ENCODE measurements around the gene PBX3. TPM values are rescaled to one million over a fixed set of nuclear protein-coding genes. Genes with fewer than 3 reads are reported as not detected.
A peak's percentile ranks its signal among the peaks of the same experiment; 100 is the strongest.

The PBX3 gene
- total RNA-seq, 2 experiments from 2014 or later = 25.3 to 30.8 TPM

DNA sequence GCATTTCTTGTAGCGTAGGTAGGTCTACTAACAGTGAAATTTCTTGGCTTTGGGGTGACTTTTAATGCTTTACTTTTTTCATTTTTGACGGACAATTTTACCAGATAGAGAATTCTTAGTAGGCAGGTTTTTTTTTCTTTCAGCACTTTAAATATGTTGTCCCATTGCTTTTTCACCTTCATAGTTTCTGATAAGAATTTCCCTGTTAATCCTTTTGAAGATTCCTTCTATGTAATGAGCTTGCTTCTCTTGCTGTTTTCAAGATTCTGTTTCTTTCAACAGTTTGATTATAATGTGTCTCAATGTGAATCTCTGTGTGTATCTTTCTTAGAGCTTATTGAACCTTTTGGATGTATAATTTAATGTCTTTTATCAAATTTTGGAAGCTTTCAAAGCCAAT lies 35.5 kb downstream of the PBX3 start:
- no peak overlapping the region for H3K27ac ChIP-seq (ENCODE audit: low read depth in 1 of 2, low read length in 2 of 2)
- POLR2A ChIA-PET = no interaction called here
- no peaks in the 10 kb centered on the region for H3K27me3 Mint-ChIP-seq

DNA sequence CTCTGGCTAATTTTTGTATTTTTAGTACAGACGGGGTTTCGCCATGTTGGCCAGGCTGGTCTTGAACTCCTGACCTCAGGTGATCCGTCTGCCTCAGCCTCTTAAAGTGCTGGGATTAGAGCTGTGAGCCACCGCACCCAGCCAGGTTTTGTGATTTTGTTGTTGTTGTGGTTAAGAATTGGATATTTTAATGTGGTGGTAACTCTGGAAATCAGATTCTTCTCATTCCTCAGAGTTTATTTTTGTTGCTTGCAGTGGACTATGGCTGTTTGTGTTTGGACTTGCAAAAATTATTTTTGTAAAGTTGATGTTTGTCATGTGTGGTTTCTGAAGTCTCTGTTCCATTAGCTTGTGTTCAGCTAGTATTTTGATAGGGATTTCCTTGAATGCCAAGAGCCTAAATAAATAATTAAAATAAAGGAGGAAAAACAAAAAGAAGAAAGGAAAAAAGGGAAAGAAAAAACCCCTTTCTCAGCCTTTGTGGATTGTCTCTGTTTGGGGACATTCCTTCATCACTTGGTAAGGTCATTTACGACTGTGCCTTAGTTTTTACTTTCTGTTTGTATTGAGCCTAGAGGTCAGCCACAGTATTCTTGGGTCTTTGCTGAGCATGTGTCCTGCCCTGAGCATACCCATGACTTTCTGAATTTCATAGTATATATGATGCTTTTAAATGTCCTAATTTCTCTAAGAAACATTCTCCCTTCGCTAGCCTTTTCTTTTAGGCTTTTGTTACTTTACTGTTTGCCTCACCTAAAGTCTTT lies 37.3 kb downstream of the PBX3 start:
- Histone ChIP-seq H3K27ac (ENCODE audit: low read depth in 1 of 2, low read length in 2 of 2) (no peak overlapping the region), H3K4me1 (ENCODE audit: insufficient read depth, low read length) (peaks cover 7% of the 10 kb centered on the region), H3K4me3 (ENCODE audit: low read length) (no peak overlapping the region), H3K36me3 (ENCODE audit: insufficient read depth, low read length) (no peaks in the 10 kb centered on the region), H3K9me3 (ENCODE audit: control insufficient read depth in 1 of 2, insufficient read depth in 1 of 2, low read length in 2 of 2) (no peaks in the 10 kb centered on the region), H3K27me3 (ENCODE audit: control insufficient read depth in 1 of 2, insufficient read depth in 2 of 2, low read length in 2 of 2) (no peaks in the 10 kb centered on the region)
- H3K4me1 Mint-ChIP-seq (ENCODE audit: low read depth) = peaks cover 15% of the 10 kb centered on the region
- TF ChIP-seq, protein P1, sequence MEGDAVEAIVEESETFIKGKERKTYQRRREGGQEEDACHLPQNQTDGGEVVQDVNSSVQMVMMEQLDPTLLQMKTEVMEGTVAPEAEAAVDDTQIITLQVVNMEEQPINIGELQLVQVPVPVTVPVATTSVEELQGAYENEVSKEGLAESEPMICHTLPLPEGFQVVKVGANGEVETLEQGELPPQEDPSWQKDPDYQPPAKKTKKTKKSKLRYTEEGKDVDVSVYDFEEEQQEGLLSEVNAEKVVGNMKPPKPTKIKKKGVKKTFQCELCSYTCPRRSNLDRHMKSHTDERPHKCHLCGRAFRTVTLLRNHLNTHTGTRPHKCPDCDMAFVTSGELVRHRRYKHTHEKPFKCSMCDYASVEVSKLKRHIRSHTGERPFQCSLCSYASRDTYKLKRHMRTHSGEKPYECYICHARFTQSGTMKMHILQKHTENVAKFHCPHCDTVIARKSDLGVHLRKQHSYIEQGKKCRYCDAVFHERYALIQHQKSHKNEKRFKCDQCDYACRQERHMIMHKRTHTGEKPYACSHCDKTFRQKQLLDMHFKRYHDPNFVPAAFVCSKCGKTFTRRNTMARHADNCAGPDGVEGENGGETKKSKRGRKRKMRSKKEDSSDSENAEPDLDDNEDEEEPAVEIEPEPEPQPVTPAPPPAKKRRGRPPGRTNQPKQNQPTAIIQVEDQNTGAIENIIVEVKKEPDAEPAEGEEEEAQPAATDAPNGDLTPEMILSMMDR (IDR thresholded peaks at IDR 0.05) = no peak
- peaks cover 9% of the 10 kb centered on the region for H3K36me3 Mint-ChIP-seq (ENCODE audit: low read depth)
- H3K27me3 Mint-ChIP-seq = no peaks in the 10 kb centered on the region
- intact Hi-C loops (cut with DNase I, micrococcal nuclease) = no loop called here
- no peak for DNase-seq
- H3K9me3 Mint-ChIP-seq = peaks cover 4% of the 10 kb centered on the region
- ChIA-PET CTCF (no interaction called here), POLR2A (no interaction called here)
- peak overlapping the region; percentile 31 for H3K27ac Mint-ChIP-seq
- ATAC-seq (ENCODE audit: poor library complexity) = no peak
- H3K4me3 Mint-ChIP-seq = peak overlapping the region; percentile 18

More for the DNA sequence above, 35.5 kb downstream of the PBX3 start:
- Histone ChIP-seq H3K4me3 (ENCODE audit: low read length) (no peak overlapping the region), H3K36me3 (ENCODE audit: insufficient read depth, low read length) (no peaks in the 10 kb centered on the region), H3K27me3 (ENCODE audit: control insufficient read depth in 1 of 2, insufficient read depth in 2 of 2, low read length in 2 of 2) (no peaks in the 10 kb centered on the region), H3K9me3 (ENCODE audit: control insufficient read depth in 1 of 2, insufficient read depth in 1 of 2, low read length in 2 of 2) (no peaks in the 10 kb centered on the region), H3K4me1 (ENCODE audit: insufficient read depth, low read length) (peaks cover 7% of the 10 kb centered on the region)
- peaks cover 4% of the 10 kb centered on the region for H3K9me3 Mint-ChIP-seq
- no peak overlapping the region for H3K4me3 Mint-ChIP-seq
- CTCF ChIA-PET = no interaction called here
- intact Hi-C loops (cut with DNase I, micrococcal nuclease) = no loop called here
- H3K36me3 Mint-ChIP-seq (ENCODE audit: low read depth) = peaks cover 9% of the 10 kb centered on the region
- H3K4me1 Mint-ChIP-seq (ENCODE audit: low read depth) = peaks cover 15% of the 10 kb centered on the region
- ATAC-seq (ENCODE audit: poor library complexity) (no peak), DNase-seq (no peak)
- no peak overlapping the region for H3K27ac Mint-ChIP-seq
- TF ChIP-seq, protein P1 (IDR thresholded peaks at IDR 0.05) = no peak

DNA sequence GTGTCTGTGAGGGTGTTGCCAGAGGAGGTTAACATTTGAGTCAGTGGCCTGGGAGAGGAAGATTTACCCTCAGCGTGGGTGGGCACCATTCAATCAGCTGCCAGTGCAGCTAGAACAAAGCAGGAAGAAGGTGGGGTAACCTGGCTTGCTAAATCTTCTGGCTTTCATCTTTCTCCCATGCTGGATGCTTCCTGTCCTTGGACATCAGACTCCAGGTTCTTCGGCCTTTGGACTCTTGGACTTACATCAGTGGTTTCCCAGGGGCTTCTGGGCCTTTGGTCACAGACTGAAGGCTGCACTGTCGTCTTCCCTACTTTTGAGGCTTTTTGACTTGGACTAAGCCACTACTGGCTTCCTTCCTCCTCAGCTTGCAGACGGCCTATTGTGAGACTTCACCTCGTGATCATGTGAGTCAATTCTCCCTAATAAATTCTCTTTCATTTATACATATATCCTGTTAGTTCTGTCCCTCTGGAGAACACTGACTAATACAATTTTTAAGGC lies 38.1 kb downstream of the PBX3 start:
- DNase-seq (peak in 2 of 14 experiments; percentile 5 to 16), ATAC-seq (ENCODE audit: poor library complexity) (no peak)
- H3K36me3 ChIP-seq (ENCODE audit: insufficient read depth, low read length) = no peaks in the 10 kb centered on the region
- peaks cover 9% of the 10 kb centered on the region for H3K36me3 Mint-ChIP-seq (ENCODE audit: low read depth)
- H3K27ac ChIP-seq (ENCODE audit: low read depth in 1 of 2, low read length in 2 of 2) = no peak overlapping the region
- POLR2A ChIA-PET = interaction anchor here (0.6 kb wide), 1 partner anchor 219 kb away, joined by 3 read pairs; no protein-coding TSS in a partner anchor
- H3K4me3 ChIP-seq (ENCODE audit: low read length) = no peak overlapping the region
- no peaks in the 10 kb centered on the region for H3K9me3 ChIP-seq (ENCODE audit: control insufficient read depth in 1 of 2, insufficient read depth in 1 of 2, low read length in 2 of 2)
- peak overlapping the region; percentile 2 for H3K4me3 Mint-ChIP-seq
- H3K4me1 ChIP-seq (ENCODE audit: insufficient read depth, low read length) = peaks cover 7% of the 10 kb centered on the region
- CTCF ChIA-PET = no interaction called here
- H3K27me3 ChIP-seq (ENCODE audit: control insufficient read depth in 1 of 2, insufficient read depth in 2 of 2, low read length in 2 of 2) = no peaks in the 10 kb centered on the region
- peak overlapping the region; percentile 31 for H3K27ac Mint-ChIP-seq
- H3K9me3 Mint-ChIP-seq = peaks cover 4% of the 10 kb centered on the region
- peaks cover 15% of the 10 kb centered on the region for H3K4me1 Mint-ChIP-seq (ENCODE audit: low read depth)
- no peaks in the 10 kb centered on the region for H3K27me3 Mint-ChIP-seq
- TF ChIP-seq, protein P1 (IDR thresholded peaks at IDR 0.05) = no peak
- intact Hi-C loops (cut with DNase I, micrococcal nuclease) = no loop called here

Measured in CD4-positive, alpha-beta T cell (primary cell).